Hair follicle dermal papilla cell (primary cell): ENCODE data around the gene ZER1. TPM values are rescaled to one million over a fixed set of nuclear protein-coding genes. Genes with fewer than 3 reads are reported as not detected.

Source experiments
- small RNA-seq: library from RNA; depleted of rRNA; stranded (forward); fragments of <200 nt; gene quantifications from one replicate; pipeline ENCODE3, GENCODE V24; 2012
- total RNA-seq: library from RNA; depleted of rRNA; stranded (reverse); fragments of >200 nt; gene quantifications from 2 replicates; pipeline ENCODE4 v1.2.3, GENCODE V29; 2012

ZER1 gene
- 29.8 and 31.0 TPM in 2 replicates for total RNA-seq

DNA sequence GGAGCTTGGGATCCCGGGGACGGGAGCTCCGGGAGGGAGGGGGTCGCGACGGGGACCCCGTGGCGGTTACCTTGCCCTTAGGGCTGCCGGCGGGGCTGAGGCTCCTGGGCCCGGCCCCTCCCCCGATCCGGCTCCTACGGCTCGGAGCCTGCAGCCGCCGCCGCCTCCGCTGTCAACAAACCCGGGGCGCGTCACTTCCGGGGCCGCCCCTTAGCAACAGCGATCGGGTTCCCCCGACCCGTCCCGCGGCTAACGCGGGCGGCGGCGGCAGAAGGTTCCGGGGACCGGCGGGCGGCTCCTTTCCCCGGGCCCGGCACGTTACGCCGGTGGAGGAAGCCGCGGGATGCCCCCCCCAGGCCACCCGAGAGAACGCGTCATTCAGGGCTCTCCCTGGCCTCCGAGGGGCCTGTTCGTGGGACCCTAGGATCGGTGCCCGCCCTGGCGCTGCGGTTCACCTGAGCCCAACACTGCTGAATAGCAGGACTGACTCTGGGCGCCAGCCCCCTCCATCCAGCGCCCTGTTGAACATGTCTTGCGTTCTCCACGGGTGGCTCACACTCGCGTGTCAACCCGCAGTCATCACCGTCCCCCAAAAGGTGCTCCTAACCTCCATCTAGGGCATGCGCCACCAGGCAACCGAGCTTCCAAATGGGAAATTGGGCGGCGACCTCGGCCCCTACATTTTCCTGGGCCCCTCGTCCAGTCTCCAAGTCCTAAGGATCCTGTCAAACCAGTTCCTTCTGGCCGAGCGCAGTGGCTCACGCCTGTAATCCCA is at the start of gene ZER1:
Gene ZER1 (minus strand): TSS at position 183 of the 775 bp plus-strand sequence. CDS start 16,362 bp downstream, outside the sequence.

GRCh38 chr9:128818099-128818838 is 46.5 kb upstream of the ZER1 start, which contains the start of gene ENDOG:
ENDOG (plus strand) TSS chr9:128818500; CDS start chr9:128818685, 185 bp downstream.

DNA sequence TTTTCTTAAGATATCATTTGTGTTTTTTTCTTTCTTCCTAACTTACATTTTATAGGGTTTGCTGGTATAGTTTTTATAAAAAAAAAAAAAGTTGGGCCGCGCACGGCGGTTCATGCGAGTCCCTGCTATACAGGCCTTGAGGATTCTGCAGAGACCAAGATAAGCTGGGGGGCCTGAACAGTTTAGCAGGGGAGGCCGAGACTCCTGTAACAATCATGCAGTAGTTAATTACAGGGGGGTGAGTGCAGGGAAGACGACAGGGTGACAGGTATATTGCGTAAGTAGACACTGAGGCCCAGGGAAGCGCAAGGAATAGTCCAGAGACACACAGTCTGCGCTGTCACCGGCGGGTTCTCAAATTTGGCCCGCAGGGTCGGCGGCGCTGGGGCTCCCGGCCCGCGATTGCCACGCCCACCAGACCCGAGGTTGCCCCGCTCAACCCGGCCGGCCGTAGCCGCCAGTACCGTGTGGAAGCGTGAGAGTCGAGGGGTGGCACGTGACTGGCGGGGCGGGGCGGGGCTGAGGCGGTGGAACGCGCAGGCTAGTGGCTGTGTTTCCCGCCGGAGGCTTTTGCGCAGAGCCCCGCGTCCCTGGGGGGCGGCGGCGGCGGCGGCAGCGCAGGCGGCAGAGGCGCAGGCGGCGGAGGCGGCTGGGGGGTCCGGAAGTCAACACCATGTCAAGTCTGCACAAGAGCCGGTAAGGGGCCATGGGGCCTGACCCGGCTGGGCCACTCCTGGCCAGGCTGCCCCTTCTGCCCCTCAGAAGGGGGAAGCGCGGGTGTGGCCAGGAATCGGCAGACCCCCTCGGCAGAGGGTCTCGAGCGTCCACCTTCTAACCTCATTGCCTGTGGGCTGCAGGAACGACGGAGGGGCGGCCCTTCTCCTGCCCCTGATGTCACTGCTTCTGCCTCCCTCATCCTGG is 15.2 kb upstream of the ZER1 start, which contains the start of gene TBC1D13:
Gene TBC1D13 (plus strand): TSS at position 573 of the 921 bp plus-strand sequence. CDS start 101 bp downstream, at position 674.

GRCh38 chr9:128723866-128724743 is 47.6 kb downstream of the ZER1 start, which contains the start of gene ZDHHC12:
ZDHHC12 (minus strand) TSS chr9:128724127; CDS start chr9:128724093, 34 bp downstream.

DNA sequence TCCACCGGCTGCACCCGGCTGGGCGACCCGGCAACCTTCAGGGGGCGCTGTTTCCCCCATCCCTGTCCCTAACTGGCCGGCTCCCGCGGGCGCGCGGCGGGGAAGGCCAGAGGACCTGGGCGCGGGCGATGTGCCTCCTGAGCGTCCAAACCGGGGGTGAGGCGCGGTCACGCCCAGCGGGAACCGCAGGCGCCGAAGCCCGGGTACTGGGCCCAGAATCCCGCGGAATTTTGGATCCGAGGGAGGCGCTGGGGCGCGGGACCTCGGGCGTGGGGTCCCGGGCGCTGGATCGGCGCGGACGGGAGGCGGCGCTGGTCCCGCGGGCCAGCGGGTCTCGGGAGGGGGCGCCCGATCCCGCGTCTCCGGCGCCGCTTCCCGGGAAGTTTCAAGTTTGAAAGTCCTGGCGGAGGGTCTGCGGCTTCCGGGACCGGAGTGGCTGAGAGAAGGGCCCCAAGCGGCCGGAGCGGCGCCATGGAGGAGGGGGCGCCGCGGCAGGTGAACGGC is 69.2 kb downstream of the ZER1 start, which contains the start of gene PKN3:
Gene PKN3 (plus strand): TSS at position 59 of the 504 bp plus-strand sequence. CDS start 413 bp downstream, at position 472.

GRCh38 chr9:128688501-128689292 is 83.0 kb downstream of the ZER1 start, which contains the start of gene SET:
SET (plus strand) TSS chr9:128689222; CDS start chr9:128689583, 361 bp downstream.

Small RNA genes lying within 50 kb of the gene (small RNA-seq; reads per million reads assigned to genes)
- gene RF00017 = not detected
- not detected for gene RN7SL560P

Other genes with a start within 250 kb of the ZER1 start
- gene SPTAN1, start 219.3 kb downstream of the ZER1 start, total RNA-seq = 396 and 421 TPM in 2 replicates
- gene DYNC2I2, start 115.1 kb downstream of the ZER1 start, total RNA-seq = 49.8 and 56.8 TPM in 2 replicates
- 214 and 264 TPM in 2 replicates for gene SET, start 82.7 kb downstream of the ZER1 start, total RNA-seq
- 2.4 and 3.6 TPM in 2 replicates for gene PKN3, start 69.4 kb downstream of the ZER1 start, total RNA-seq
- 23.6 and 24.2 TPM in 2 replicates for gene ZDHHC12, start 47.8 kb downstream of the ZER1 start, total RNA-seq
- gene TBC1D13, start 15.3 kb upstream of the ZER1 start, total RNA-seq = 21.3 and 26.4 TPM in 2 replicates
- 18.5 and 20.8 TPM in 2 replicates for gene ENDOG, start 46.6 kb upstream of the ZER1 start, total RNA-seq
- 18.8 and 20.4 TPM in 2 replicates for gene SPOUT1, start 57.9 kb upstream of the ZER1 start, total RNA-seq
- 5.2 and 6.9 TPM in 2 replicates for gene KYAT1, start 110.0 kb upstream of the ZER1 start, total RNA-seq
- gene LRRC8A, start 110.2 kb upstream of the ZER1 start, total RNA-seq = 49.5 and 49.7 TPM in 2 replicates
- 8.8 and 17.7 TPM in 2 replicates for gene PHYHD1, start 149.1 kb upstream of the ZER1 start, total RNA-seq
- 31.8 and 32.5 TPM in 2 replicates for gene DOLK, start 175.7 kb upstream of the ZER1 start, total RNA-seq
- 37.5 and 42.6 TPM in 2 replicates for gene NUP188, start 175.8 kb upstream of the ZER1 start, total RNA-seq